Testis (tissue), 3 donors: ENCODE results near the gene FBN2. TPM values are rescaled to one million over a fixed set of nuclear protein-coding genes. Genes with fewer than 3 reads are reported as not detected.
"Not testable (repeated sequence)": the region's sequence is repeated elsewhere in the genome, so short reads cannot be mapped to it uniquely, and the experiment has no call there.

Experiments used
- DNase-seq: peaks from one replicate; pipeline ENCODE4 v3.0.0-alpha.2; 2019
- H3K27ac ChIP-seq, 2 donors: fragments of 200-600 bp; sonication (generic); one replicate each; pipeline ENCODE4 v1.5.1; 2019
- H3K27me3 ChIP-seq: fragments of 200-600 bp; sonication (generic); one replicate; pipeline ENCODE4 v1.5.1; 2019
- H3K36me3 ChIP-seq: fragments of 200-600 bp; sonication (generic); one replicate; pipeline ENCODE4 v1.5.1; 2017; ENCODE audit warnings: low read depth; ENCODE audit errors: missing control alignments
- H3K4me1 ChIP-seq: fragments of 200-600 bp; sonication (generic); one replicate; pipeline ENCODE4 v1.5.1; 2019
- H3K4me3 ChIP-seq, 2 donors: fragments of 200-600 bp; sonication (generic); one replicate each; pipeline ENCODE4 v1.5.1; 2017 to 2019
- H3K9me3 ChIP-seq: fragments of 200-600 bp; sonication (generic); one replicate; pipeline ENCODE4 v1.5.1; 2017
- CTCF ChIP-seq, 3 experiments: fragments of 450-650 bp in 2 of 3; fragments of 200-600 bp in 1 of 3; sonication (generic) in 1 of 3; IDR thresholded peaks; one replicate each; pipeline ENCODE4 v1.5.1; 2016 to 2019; ENCODE audit warnings: antibody characterized with exemption in 3 of 3, mild to moderate bottlenecking in 2 of 3, moderate library complexity in 1 of 3
- POLR2A ChIP-seq: fragments of 450-650 bp; IDR thresholded peaks from one replicate; pipeline ENCODE4 v1.6.1; 2017; ENCODE audit warnings: antibody characterized with exemption, mild to moderate bottlenecking, moderate library complexity
- WGBS, 2 donors: methylation state at CpG; one replicate each; pipeline ENCODE4 v1.1.5; 2018; 5-methylcytosine and 5-hydroxymethylcytosine counted together
- intact Hi-C: fragments of 100-400 bp; cut with DNase I; formaldehyde crosslinking; loops from one replicate; pipeline ENCODE4 v1.15.1; 2023; ENCODE audit warnings: low total_unique reads
- polyA plus RNA-seq: library from polyadenylated mRNA; stranded (reverse); fragments of 350-450 nt; fragmentation: Illumina TruSeq; extraction: RNeasy Lipid Tissue Mini Kit (QIAGEN cat#74804); gene quantifications from one replicate; pipeline ENCODE4 v1.2.3, GENCODE V29; 2014; ENCODE audit warnings: low read depth, low replicate concordance; ENCODE audit not compliant: insufficient read depth
- total RNA-seq, 2 donors: library from RNA; depleted of rRNA; stranded (reverse); fragments of >200 nt; gene quantifications; one replicate each; pipeline ENCODE4 v1.2.3, GENCODE V29; 2016

The FBN2 gene
- total and polyA plus RNA-seq, 3 donors from 2014 or later = 13.8 to 22.4 (median 17.5) TPM

- no peak for DNase-seq
- Histone ChIP-seq H3K27me3 (no peaks in the 10 kb centered on the region), H3K9me3 (no peaks in the 10 kb centered on the region), H3K4me1 (no peaks in the 10 kb centered on the region), H3K4me3 (no peak overlapping the region), H3K36me3 (no peaks in the 10 kb centered on the region), H3K27ac (no peak overlapping the region)
- intact Hi-C loops = no loop called here
- TF ChIP-seq CTCF (IDR thresholded peaks at IDR 0.05) = no peak
- no peak for TF ChIP-seq POLR2A
- 77 to 87% methylated on average over 2 of the region's 2 CpGs for WGBS, 2 donors
Observed at GRCh38 chr5:128512894-128513293, 25.2 kb downstream of the FBN2 start.

- Histone ChIP-seq H3K36me3 (no peaks in the 10 kb centered on the region), H3K4me1 (no peaks in the 10 kb centered on the region), H3K4me3 (no peak overlapping the region), H3K27ac (no peak overlapping the region), H3K9me3 (no peaks in the 10 kb centered on the region), H3K27me3 (no peaks in the 10 kb centered on the region)
- WGBS, 2 donors = 91 to 97% methylated on average over 2 of the region's 2 CpGs
- no peak for TF ChIP-seq CTCF (IDR thresholded peaks at IDR 0.05)
- no peak for TF ChIP-seq POLR2A
- no peak for DNase-seq
- intact Hi-C loops = loop anchor here (10.0 kb wide), 1 partner anchor 292 kb away; no protein-coding TSS in a partner anchor
Observed at GRCh38 chr5:128506643-128507042, 31.4 kb downstream of the FBN2 start.

DNA sequence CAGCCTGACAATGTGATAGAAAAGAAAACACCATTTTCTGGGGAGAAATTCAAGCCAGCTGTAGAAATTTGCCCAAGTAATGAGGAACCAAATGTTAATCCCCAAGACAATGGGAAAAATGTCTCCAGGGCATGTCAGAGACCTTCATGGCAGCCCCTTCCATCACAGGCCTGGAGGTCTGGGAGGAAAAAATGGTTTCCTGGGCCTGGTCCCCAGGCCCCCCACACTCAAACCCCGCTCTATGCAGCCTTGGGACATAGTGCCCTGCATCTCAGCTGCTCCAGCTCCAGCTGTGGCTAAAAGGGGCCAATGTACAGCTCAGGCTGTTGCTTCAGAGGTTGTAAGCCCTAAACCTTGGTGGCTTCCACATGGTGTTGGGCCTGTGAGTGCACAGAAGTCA lies 34.3 kb downstream of the FBN2 start:
- not testable (repeated sequence) for H3K4me1 ChIP-seq, H3K27me3 ChIP-seq, H3K9me3 ChIP-seq, H3K4me3 ChIP-seq, H3K27ac ChIP-seq, H3K36me3 ChIP-seq, DNase-seq
- WGBS, 2 donors = 92 to 100% methylated on average over 1 of the region's 1 CpG
- intact Hi-C loops = loop anchor here (10.0 kb wide), 1 partner anchor 289 kb away; no protein-coding TSS in a partner anchor

GRCh38 chr5:128498844-128499455 lies 39.1 kb downstream of the FBN2 start:
- Histone ChIP-seq H3K4me3 (no peak overlapping the region), H3K27ac (no peak overlapping the region), H3K36me3 (no peaks in the 10 kb centered on the region), H3K27me3 (no peaks in the 10 kb centered on the region), H3K9me3 (no peaks in the 10 kb centered on the region), H3K4me1 (no peaks in the 10 kb centered on the region)
- intact Hi-C loops = no loop called here
- DNase-seq = peak; percentile 33
- peak in 2 of 3 experiments; percentile 31 to 39 for TF ChIP-seq CTCF (IDR thresholded peaks at IDR 0.05)
- no peak for TF ChIP-seq POLR2A
- WGBS, 2 donors = 46 to 48% methylated on average over 5 of the region's 5 CpGs

DNA sequence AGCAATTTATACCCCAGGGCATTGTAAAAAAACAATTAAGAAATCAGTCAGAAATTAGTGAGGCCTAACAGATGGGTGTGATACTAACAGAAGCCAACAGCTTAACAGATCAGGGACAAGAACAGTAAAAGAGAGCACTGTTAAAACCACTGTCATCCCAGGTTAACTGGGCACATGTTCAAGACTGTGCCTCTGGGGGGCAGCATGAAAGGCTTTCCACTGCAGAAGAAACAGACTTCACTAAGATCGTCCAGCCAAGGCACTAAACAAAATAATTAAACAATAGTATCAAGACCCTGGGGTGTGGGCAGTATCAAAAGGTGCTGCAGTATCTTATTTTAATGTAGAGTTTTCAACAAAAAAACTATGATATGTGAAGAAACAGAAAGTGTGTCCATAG lies 43.5 kb downstream of the FBN2 start:
- no peak overlapping the region for H3K27ac ChIP-seq
- WGBS, 2 donors = 71 to 80% methylated on average over 1 of the region's 1 CpG
- intact Hi-C loops = no loop called here
- no peak for DNase-seq
- no peak for TF ChIP-seq POLR2A
- TF ChIP-seq CTCF (IDR thresholded peaks at IDR 0.05) = no peak
- H3K27me3 ChIP-seq = no peaks in the 10 kb centered on the region
- no peak overlapping the region for H3K4me3 ChIP-seq
- no peaks in the 10 kb centered on the region for H3K4me1 ChIP-seq
- H3K9me3 ChIP-seq = no peaks in the 10 kb centered on the region
- no peaks in the 10 kb centered on the region for H3K36me3 ChIP-seq
